GM06990 (cell line): ENCODE results near the gene CES3.

ENCODE experiments used
- DNase-seq: peaks from one replicate; pipeline ENCODE4 v3.0.0-alpha.2; 2011; ENCODE audit not compliant: insufficient read length; ENCODE audit errors: extremely low read depth
- H3K27me3 ChIP-seq: replicated peaks from 2 replicates; pipeline ENCODE4 v1.6.0; 2011; ENCODE audit warnings: low read length; ENCODE audit not compliant: control insufficient read depth, insufficient read depth
- H3K36me3 ChIP-seq: 2 replicates; pipeline ENCODE4 v1.5.1; 2011; ENCODE audit warnings: low read length; ENCODE audit not compliant: control insufficient read depth, insufficient read depth
- H3K4me3 ChIP-seq: replicated peaks from 2 replicates; pipeline ENCODE4 v1.5.1; 2011; ENCODE audit warnings: low read depth, mild to moderate bottlenecking, control low read depth, low read length
- TF ChIP-seq, protein P1 (sequence below): IDR thresholded peaks from 2 replicates; pipeline ENCODE4 v1.5.1; 2011; ENCODE audit warnings: low read length, control low read depth, mild to moderate bottlenecking, inconsistent platforms; ENCODE audit not compliant: insufficient read depth, poor library complexity, severe bottlenecking

The CES3 gene

DNA sequence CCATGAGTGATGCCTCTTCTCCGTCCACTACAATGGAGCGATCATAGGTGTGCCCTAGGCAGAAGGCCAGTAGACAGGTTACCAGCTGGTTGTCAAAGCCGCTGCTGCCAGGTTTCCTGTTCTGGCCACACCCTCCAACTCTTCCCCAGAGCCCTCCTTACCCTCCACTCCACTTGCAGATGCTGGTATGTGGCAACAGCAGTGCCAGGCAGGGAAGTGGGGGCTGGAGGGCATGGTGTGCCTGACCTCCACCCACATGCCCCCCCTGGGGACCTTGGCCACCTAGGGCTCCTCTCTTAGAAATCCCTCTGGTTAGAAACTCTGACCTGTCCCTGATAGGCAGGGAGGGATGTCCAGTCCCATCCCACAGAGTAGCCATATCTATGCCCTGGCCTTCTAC, 37.2 kb upstream of the CES3 start:
- H3K36me3 ChIP-seq, result no peaks in the 10 kb centered on the region
- H3K27me3 ChIP-seq, result peaks cover 2% of the 10 kb centered on the region; the same call in 1 of the 2 replicates
- no peak for DNase-seq
- H3K4me3 ChIP-seq, result no peak overlapping the region
- TF ChIP-seq, protein P1, sequence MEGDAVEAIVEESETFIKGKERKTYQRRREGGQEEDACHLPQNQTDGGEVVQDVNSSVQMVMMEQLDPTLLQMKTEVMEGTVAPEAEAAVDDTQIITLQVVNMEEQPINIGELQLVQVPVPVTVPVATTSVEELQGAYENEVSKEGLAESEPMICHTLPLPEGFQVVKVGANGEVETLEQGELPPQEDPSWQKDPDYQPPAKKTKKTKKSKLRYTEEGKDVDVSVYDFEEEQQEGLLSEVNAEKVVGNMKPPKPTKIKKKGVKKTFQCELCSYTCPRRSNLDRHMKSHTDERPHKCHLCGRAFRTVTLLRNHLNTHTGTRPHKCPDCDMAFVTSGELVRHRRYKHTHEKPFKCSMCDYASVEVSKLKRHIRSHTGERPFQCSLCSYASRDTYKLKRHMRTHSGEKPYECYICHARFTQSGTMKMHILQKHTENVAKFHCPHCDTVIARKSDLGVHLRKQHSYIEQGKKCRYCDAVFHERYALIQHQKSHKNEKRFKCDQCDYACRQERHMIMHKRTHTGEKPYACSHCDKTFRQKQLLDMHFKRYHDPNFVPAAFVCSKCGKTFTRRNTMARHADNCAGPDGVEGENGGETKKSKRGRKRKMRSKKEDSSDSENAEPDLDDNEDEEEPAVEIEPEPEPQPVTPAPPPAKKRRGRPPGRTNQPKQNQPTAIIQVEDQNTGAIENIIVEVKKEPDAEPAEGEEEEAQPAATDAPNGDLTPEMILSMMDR, result no peak

DNA sequence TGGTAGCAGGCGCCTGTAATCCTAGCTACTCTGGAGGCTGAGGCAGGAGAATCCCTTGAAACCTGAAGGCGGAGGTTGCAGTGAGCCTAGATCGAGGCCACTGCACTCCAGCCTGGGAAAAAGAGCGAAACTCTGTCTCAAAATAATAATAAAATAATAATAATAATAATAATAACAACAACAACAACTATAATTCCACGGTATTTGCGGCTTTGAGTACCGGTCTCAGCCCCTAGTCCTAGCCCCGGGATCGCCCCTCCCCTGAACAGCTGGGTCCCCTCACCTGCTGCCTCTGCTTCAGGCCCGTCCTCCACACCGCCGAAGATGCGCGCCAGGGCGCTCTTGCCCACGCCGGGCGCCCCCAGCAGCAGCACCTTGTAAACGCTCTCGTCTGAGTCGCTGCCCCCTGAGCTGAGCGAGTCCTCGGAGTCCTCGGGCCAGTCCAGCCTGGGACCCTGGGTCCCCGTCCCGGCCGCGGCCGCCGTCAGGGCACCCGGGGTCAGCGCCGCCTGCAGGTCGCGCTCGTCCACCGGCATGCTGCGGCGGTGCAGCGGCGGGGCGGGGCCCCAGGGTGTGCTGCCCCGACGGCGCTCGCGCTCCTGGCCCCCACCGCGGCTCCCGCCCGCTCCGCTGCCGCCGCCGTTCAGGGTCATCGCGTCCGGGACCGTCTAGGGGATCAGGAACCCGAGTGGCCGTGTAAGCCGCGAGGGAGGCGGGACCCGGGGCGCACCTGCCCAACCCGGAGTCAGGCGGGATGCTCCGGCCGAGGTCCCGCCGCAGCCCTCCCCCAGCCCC, 36.3 kb upstream of the CES3 start:
- DNase-seq, result peak; percentile 41
- H3K27me3 ChIP-seq, result peaks cover 2% of the 10 kb centered on the region; the same call in 1 of the 2 replicates
- peak overlapping the region; percentile 54 for H3K4me3 ChIP-seq
- no peaks in the 10 kb centered on the region for H3K36me3 ChIP-seq
- TF ChIP-seq, protein P1, result peak; percentile 26

DNA sequence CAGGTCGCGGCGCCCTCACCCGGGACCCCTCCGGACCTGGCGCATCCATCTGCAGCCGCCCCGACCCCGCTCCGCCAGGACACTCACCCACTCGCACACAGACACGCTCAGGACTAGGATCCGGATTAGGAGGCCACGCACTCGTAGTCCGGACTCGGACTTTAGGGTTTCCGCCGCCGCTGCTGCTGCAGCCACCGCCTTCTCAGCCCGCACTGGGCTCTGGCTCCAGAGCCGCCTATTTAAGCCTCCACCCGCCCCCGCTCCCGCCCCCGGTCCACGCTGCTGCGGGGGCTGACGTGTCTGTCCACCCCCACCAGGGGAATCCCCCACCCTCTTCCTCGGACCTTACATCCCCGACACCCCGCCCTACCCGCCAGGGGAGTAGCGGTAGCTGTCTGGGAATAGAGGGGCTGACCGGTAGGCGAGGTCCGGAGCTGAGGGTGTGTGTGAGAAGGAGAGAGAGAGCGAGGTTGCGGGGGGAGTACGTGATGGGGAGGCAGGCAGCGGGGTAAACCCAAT, 35.7 kb upstream of the CES3 start, which contains the start of gene RRAD:
Gene RRAD (minus strand): TSS at position 214 of the 519 bp plus-strand sequence. CDS start 356 bp downstream, outside the sequence.
- Histone ChIP-seq H3K36me3 (peaks cover 2% of the 10 kb centered on the region; the same call in 1 of the 2 replicates), H3K4me3 (peak within 1 kb of the TSS; percentile 54), H3K27me3 (peaks cover 2% of the 10 kb centered on the region; the same call in 1 of the 2 replicates)
- DNase-seq, result peak; percentile 41
- TF ChIP-seq, protein P1, result no peak

DNA sequence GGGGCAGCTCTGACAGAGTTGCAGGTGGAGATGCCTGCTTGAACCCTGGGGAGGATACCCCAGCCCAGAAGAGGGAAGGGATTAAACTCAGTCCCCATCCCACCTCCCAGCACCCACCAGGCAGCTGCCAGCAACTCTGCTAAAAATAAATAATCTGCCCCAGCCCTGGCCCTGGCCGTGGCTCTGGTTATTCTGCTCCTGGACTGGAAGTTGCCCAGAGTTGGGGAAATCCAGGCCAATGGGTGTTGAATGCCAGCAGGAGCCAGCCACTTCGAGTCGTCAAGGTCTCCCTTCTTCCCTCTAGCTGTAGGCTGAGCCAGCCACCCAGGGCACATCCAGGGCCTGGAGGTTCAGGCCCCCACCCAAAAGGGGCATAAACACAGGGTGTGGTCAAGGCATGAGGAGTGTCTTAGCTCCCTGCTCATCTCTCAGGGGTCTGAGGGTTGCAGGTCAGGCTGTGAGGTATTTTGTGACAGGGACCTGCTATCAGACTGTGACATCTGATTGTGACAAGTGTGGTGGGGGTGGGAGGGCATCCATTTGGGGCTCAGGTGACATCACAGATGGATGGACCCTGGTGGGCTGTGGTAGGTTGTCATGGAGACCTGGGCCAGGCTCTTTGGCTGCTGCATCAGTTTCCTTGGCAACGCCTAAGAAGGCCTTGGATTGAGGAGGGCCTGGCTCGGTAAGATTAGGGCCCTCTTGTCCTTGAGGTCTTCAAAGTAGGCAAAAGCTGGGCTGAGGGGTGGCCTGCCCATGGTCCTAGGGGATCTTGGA, 34.7 kb upstream of the CES3 start:
- Histone ChIP-seq H3K4me3 (no peak overlapping the region), H3K36me3 (peaks cover 4% of the 10 kb centered on the region; the same call in 1 of the 2 replicates), H3K27me3 (peaks cover 2% of the 10 kb centered on the region; the same call in 1 of the 2 replicates)
- no peak for DNase-seq
- TF ChIP-seq, protein P1, result no peak

GRCh38 chr16:66926961-66927436, 34.1 kb upstream of the CES3 start:
- peak; percentile 33 for DNase-seq
- Histone ChIP-seq H3K27me3 (peaks cover 2% of the 10 kb centered on the region; the same call in 1 of the 2 replicates), H3K36me3 (peaks cover 4% of the 10 kb centered on the region; the same call in 1 of the 2 replicates), H3K4me3 (no peak overlapping the region)
- TF ChIP-seq, protein P1, result no peak
